Effector memory CD4-positive, alpha-beta T cell (primary cell): ENCODE results near the gene LRRC72.
"Not testable (repeated sequence)": the region's sequence is repeated elsewhere in the genome, so short reads cannot be mapped to it uniquely, and the experiment has no call there.

Experiments used
- DNase-seq, 3 donors: peaks; one replicate each; pipeline ENCODE4 v3.0.0-alpha.2; 2020
- H3K27ac ChIP-seq: 2 replicates; pipeline ENCODE4 v1.7.0; 2013; ENCODE audit warnings: mild to moderate bottlenecking, low read length, moderate library complexity; ENCODE audit not compliant: insufficient read depth, poor library complexity, severe bottlenecking
- H3K27me3 ChIP-seq: replicated peaks from 2 replicates; pipeline ENCODE4 v1.7.0; 2013; ENCODE audit warnings: mild to moderate bottlenecking, low read length; ENCODE audit not compliant: insufficient read depth, control insufficient read depth, poor library complexity, severe bottlenecking
- H3K36me3 ChIP-seq: 2 replicates; pipeline ENCODE4 v1.7.0; 2013; ENCODE audit warnings: mild to moderate bottlenecking, low read length, moderate library complexity; ENCODE audit not compliant: control insufficient read depth, insufficient read depth
- H3K4me1 ChIP-seq: 2 replicates; pipeline ENCODE4 v1.7.0; 2013; ENCODE audit warnings: low read length, mild to moderate bottlenecking; ENCODE audit not compliant: control insufficient read depth, insufficient read depth, poor library complexity, severe bottlenecking
- H3K4me3 ChIP-seq: 2 replicates; pipeline ENCODE4 v1.7.0; 2013; ENCODE audit warnings: low read length, low read depth, mild to moderate bottlenecking; ENCODE audit not compliant: insufficient read depth, poor library complexity, severe bottlenecking
- H3K9me3 ChIP-seq: 2 replicates; pipeline ENCODE4 v1.7.0; 2013; ENCODE audit warnings: mild to moderate bottlenecking, low read length, moderate library complexity; ENCODE audit not compliant: control insufficient read depth

Gene LRRC72

GRCh38 chr7:16498122-16498521 lies 28.5 kb upstream of the LRRC72 start:
- Histone ChIP-seq H3K4me3 (no peak overlapping the region), H3K36me3 (no peaks in the 10 kb centered on the region), H3K27me3 (no peaks in the 10 kb centered on the region), H3K27ac (no peak overlapping the region), H3K9me3 (no peaks in the 10 kb centered on the region), H3K4me1 (no peaks in the 10 kb centered on the region)
- no peak for DNase-seq

- no peak overlapping the region for H3K4me3 ChIP-seq
- DNase-seq: no peak
- no peaks in the 10 kb centered on the region for H3K36me3 ChIP-seq
- no peaks in the 10 kb centered on the region for H3K9me3 ChIP-seq
- H3K27ac ChIP-seq: no peak overlapping the region
- no peaks in the 10 kb centered on the region for H3K27me3 ChIP-seq
- no peaks in the 10 kb centered on the region for H3K4me1 ChIP-seq
Observed at GRCh38 chr7:16502303-16502702, 24.3 kb upstream of the LRRC72 start.

- no peak for DNase-seq
- no peaks in the 10 kb centered on the region for H3K27me3 ChIP-seq
- no peak overlapping the region for H3K4me3 ChIP-seq
- no peaks in the 10 kb centered on the region for H3K4me1 ChIP-seq
- no peak overlapping the region for H3K27ac ChIP-seq
- no peaks in the 10 kb centered on the region for H3K36me3 ChIP-seq
- no peaks in the 10 kb centered on the region for H3K9me3 ChIP-seq
Observed at GRCh38 chr7:16504019-16504418, 22.6 kb upstream of the LRRC72 start.

- H3K9me3 ChIP-seq, H3K4me1 ChIP-seq, H3K36me3 ChIP-seq, H3K4me3 ChIP-seq, H3K27ac ChIP-seq, H3K27me3 ChIP-seq, DNase-seq: not testable (repeated sequence)
Observed at GRCh38 chr7:16506422-16506821, 20.2 kb upstream of the LRRC72 start.

- Histone ChIP-seq H3K4me3 (no peak overlapping the region), H3K36me3 (no peaks in the 10 kb centered on the region), H3K27me3 (no peaks in the 10 kb centered on the region), H3K4me1 (no peaks in the 10 kb centered on the region), H3K27ac (no peak overlapping the region), H3K9me3 (no peaks in the 10 kb centered on the region)
- no peak for DNase-seq
Observed at GRCh38 chr7:16509829-16510228, 16.8 kb upstream of the LRRC72 start.

- Histone ChIP-seq H3K4me1 (no peaks in the 10 kb centered on the region), H3K4me3 (no peak overlapping the region), H3K27me3 (no peaks in the 10 kb centered on the region), H3K36me3 (no peaks in the 10 kb centered on the region), H3K27ac (no peak overlapping the region), H3K9me3 (no peaks in the 10 kb centered on the region)
- DNase-seq: no peak
Observed at GRCh38 chr7:16511314-16511713, 15.3 kb upstream of the LRRC72 start.

- H3K9me3 ChIP-seq: no peaks in the 10 kb centered on the region
- no peaks in the 10 kb centered on the region for H3K4me1 ChIP-seq
- H3K27ac ChIP-seq: no peak overlapping the region
- no peak for DNase-seq
- H3K36me3 ChIP-seq: no peaks in the 10 kb centered on the region
- no peak overlapping the region for H3K4me3 ChIP-seq
- H3K27me3 ChIP-seq: no peaks in the 10 kb centered on the region
Observed at GRCh38 chr7:16512097-16512496, 14.5 kb upstream of the LRRC72 start.

GRCh38 chr7:16514271-16514670 lies 12.4 kb upstream of the LRRC72 start:
- H3K27me3 ChIP-seq: no peaks in the 10 kb centered on the region
- no peaks in the 10 kb centered on the region for H3K4me1 ChIP-seq
- DNase-seq: no peak

GRCh38 chr7:16514729-16515128 lies 11.9 kb upstream of the LRRC72 start:
- Histone ChIP-seq H3K9me3 (no peaks in the 10 kb centered on the region), H3K4me3 (no peak overlapping the region), H3K27ac (no peak overlapping the region), H3K4me1 (no peaks in the 10 kb centered on the region), H3K27me3 (no peaks in the 10 kb centered on the region), H3K36me3 (no peaks in the 10 kb centered on the region)
- no peak for DNase-seq

More at GRCh38 chr7:16514271-16514670, 12.4 kb upstream of the LRRC72 start:
- Histone ChIP-seq H3K36me3 (no peaks in the 10 kb centered on the region), H3K4me3 (no peak overlapping the region), H3K9me3 (no peaks in the 10 kb centered on the region), H3K27ac (no peak overlapping the region)

- H3K9me3 ChIP-seq: no peaks in the 10 kb centered on the region
- DNase-seq: no peak
- no peak overlapping the region for H3K27ac ChIP-seq
- H3K4me1 ChIP-seq: no peaks in the 10 kb centered on the region
- H3K4me3 ChIP-seq: no peak overlapping the region
- no peaks in the 10 kb centered on the region for H3K36me3 ChIP-seq
- no peaks in the 10 kb centered on the region for H3K27me3 ChIP-seq
Observed at GRCh38 chr7:16515785-16516685, 10.6 kb upstream of the LRRC72 start.
